NCI-H82 (cell line): Measurements from ENCODE around the gene DSC2.
A peak's percentile ranks its signal among the peaks of the same experiment; 100 is the strongest.
"Not testable (repeated sequence)": the region's sequence is repeated elsewhere in the genome, so short reads cannot be mapped to it uniquely, and the experiment has no call there.

ENCODE experiments used
- DNase-seq: peaks from one replicate; lab custom pipeline; 2025; lab: John Stamatoyannopoulos, UW

The DSC2 gene

DNA sequence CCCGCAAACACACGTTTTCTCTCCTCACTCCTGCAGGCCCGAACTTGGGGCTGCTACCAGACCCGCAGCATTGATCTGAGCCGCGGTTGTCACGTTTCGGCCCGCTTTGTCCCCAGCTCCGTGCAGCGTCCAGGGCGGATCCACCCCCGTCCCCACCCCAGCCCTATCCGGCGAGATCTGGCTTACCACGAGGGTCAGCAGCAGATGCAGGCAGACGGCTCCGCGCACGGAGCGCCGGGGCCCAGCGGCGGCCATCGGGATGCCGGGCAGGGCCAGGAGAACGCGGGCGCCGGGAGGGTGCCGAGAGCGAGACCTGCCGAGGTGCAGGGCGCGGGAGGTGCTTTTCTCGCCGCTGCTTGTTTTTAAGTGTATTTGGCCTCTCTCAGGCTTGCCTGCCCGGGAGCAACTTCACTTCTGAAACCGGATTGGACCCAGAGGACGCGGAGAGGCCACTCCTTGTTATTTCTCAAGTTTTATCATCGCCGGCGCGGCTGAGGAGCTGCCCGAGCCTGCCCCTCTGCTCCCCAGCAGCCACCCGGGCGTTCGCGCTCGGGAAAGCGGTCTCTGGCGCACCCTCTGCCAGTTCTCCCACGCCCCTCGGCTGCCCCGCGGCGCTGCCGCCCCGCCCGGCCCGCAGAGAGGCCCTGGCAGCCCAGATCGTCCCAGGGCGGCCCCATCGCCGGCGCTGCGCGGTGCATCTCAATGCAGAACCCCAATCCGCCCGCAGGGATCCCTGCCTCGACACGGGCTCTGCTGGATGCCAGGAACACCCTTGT, 59.6 kb downstream of the DSC2 start, which contains the start of gene DSC3:
Gene DSC3, minus strand, starts transcription at position 337 of the 776 bp plus-strand sequence. Its CDS starts 82 bp downstream, at position 255.
- DNase-seq: peak; percentile 20

- no peak for DNase-seq
These were observed 60.2 kb downstream of the DSC2 start for GRCh38 chr18:31042084-31042405.

DNA sequence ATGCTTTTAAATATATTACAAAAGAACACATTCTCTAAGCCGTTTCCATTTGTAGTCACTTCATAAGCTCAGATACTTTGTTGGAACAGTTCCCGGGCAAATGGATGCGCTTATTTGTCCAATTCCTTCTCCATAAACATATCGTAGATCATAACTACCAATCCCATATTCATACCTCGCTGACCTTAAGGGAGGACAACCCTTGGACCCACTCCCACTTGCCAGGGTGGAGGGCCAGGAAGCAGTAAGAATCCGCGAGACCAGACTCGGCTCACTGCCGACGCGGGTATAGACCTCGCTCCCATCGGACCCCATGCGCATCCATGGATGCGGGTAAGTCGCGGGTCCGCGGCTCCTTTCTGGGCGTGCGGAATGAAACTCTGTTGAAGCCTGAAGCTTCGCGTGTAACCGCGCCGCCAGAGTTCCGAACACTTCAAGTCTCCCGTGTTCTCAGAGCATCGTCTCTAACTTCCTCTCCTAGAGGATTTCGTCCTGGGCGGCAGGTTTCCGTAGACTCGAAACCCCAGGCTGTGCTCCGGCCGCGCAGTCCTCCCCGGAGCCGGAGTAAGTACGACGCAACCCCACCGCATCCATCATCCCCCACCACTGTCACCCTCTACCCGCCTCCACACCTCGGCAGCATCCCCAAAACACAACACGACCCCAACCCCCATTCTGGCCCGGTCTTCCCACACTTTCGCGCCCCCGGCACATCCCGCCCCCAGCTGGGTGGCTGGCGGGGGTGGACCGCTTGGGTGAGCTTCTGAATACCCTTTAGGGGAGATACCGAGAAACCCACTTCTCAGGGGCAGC, 60.7 kb downstream of the DSC2 start:
- peak; percentile 8 for DNase-seq

- DNase-seq: peak; percentile 4
These were observed 61.4 kb downstream of the DSC2 start for GRCh38 chr18:31040686-31041270.

GRCh38 chr18:31039426-31039825, 62.8 kb downstream of the DSC2 start:
- no peak for DNase-seq

DNA sequence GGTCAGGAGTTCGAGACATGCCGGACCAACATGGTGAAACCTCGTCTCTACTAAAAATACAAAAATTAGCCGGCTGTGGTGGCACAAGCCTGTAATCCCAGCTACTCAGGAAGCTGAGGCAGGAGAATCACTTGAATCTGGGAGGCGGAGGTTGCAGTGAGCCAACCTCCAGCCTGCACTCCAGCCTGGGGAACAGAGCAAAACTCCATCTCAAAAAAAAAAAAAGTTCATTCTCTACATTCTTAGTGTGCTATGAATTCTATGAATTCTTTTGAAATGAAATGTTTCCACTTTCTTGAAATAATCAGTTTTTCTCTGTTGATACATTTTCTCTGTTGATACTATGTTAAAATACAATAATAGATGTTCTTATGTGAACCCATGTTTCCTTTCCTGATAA, 64.5 kb downstream of the DSC2 start:
- DNase-seq: not testable (repeated sequence)

- DNase-seq: no peak
These were observed 67.7 kb downstream of the DSC2 start for GRCh38 chr18:31034541-31034940.

GRCh38 chr18:31030574-31031278, 71.5 kb downstream of the DSC2 start:
- no peak for DNase-seq

DNA sequence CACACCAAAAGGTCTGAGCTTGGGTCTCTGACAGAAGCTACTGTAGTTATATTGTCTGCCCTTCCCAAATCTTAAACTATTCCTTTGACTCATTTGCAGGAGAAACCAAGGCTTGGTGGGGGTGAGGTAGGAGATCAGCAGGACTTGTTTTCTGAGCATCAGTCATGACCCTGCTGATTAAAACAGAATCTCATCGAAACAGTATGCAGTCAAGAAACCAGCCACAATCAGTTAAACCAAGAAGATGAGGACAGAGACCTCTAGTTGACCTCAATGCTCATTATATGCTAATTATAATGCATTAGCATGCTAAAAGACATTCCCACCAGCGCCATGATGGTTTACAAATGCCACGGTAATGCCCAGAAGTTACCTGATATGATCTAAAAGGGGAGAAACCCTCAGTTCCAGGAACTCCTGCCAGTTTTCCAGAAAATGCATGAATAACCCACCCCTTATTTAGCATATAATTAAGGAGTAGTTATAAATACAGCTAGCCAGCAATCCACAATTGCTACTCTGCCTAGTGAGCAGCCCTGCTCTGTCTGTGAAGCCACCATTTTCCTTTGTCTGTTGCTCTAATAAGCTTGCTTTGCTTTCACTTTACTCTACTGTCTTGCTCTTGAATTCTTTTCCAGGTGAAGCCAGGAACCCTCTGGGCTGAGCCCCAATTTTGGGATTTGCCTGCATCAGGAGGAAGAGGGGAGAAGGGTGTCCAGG, 86.3 kb downstream of the DSC2 start:
- no peak for DNase-seq

- DNase-seq: not testable (repeated sequence)
These were observed 90.8 kb downstream of the DSC2 start for GRCh38 chr18:31011455-31011854.

DNA sequence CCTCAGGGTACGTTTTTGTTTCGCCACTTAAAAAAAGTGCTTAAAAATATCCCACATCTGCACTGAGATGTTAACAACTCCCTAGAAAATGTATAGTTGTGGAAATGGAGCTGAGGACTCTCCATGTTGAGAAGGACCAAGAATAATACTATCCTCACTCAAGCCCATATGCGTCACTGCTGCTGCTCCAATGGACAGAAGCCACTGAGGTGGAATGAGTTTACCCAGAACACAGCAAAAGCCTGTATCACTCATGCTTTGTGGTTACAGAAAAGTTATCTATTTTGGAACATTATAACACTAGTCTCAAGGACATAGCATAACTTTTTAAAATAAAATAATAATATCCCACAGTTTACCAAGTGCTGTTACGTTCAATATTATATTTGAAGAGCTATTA, 91.6 kb downstream of the DSC2 start:
- no peak for DNase-seq
